Suppressor macrophage treated with lipopolysaccharide for 4 hours (primary cell): ENCODE results near the gene MACROD1.

Source experiments
- DNase-seq: peaks from one replicate; pipeline ENCODE4 v3.0.0-alpha.2; 2020

The MACROD1 gene

DNA sequence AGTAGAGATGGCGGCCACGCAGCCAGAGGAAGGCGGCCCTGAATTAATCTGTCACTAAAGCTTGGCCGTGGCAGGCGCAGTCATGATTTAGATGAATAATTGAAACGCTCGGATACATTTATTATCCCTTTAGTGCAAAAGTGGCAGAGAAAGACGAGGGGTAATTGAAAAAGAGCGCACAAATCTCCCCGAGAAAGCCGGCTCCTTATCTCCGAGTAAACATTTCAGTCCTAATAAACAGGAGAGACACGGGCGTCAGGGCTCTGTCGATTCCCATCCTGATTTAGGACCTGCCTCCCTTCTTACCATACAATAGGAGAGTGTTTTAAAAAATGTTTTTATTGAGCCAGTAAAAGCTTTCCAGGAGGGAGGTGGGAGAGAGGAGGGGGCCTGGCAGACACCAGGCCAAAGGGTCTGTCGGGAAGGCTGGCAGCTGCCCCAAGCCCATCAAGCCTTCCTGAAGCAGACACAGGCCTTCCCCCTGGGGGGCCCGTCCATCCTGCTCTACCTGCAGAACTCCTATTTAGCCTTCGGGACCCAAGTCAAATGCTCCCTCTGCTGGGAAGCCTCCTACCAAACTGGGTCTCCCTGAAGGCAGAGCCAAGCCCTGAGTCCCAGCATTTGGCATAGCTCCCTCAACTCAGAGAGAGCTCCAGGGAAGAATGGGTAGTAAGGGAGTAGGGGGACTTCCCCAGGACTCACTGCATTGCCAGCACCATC is 156.8 kb downstream of the MACROD1 start:
- DNase-seq, result no peak

DNA sequence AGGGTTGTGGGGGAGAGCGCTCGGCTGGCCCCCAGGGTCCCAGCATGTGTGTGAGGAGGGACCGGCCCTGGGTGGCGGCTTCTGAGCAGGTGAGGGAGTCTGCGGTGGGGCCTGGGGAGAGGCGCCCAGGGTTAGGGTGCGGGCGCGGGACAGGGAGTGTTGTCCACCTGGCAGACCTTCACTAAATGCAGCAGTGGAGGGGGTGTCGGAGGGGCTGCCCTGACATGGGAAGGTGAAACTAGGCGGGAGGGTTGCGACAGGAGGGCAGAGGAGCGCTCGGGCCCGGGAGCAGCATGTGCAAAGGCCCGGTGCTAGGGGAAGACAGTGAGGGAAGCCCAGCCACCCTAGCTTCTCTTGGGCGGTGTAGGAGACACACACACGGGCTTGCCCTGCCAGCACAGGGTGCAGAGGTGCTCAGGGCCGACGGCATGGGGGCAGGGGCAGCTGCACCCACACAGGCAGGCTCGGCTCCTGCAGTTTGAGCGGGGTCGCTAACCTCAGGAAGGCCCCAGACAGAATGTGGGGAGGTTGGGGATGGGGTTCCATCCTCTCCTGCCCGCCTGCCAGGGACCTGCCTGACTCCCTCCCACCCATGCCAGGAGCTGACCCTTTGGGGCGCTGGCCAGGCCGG is 157.5 kb downstream of the MACROD1 start:
- no peak for DNase-seq

DNA sequence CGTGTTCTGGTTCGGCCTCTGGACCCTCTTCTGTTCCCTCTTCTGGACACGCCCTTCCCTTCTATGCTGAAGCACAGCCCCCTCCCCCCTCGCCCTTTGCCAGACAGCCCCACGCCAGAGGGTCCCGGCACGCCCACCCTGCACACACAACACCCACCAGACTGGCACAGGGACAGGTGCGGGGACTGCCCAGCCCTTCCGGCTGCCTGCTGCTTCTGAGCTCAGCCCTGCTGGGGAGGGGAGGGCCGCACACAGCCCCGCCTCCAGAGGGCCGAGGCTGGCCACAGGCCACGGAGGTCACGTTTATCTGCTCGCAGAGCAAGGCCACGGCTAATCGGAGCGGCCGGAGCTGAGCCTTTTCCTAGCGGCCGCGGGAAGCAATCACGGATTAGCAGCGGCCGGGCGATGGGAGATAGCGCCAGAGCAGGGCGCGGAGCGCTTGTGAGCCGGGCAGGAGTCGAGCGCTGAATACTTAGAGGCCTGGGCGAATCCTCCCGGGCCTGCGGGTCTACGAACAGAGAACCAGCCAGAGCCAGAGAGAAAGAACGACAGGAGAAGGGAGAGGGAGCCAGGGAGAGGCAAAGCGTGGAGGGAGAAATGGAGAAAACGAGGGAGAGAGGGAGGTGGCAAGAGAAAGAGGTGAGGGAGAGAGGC is 158.2 kb downstream of the MACROD1 start:
- DNase-seq, result peak; percentile 76

DNA sequence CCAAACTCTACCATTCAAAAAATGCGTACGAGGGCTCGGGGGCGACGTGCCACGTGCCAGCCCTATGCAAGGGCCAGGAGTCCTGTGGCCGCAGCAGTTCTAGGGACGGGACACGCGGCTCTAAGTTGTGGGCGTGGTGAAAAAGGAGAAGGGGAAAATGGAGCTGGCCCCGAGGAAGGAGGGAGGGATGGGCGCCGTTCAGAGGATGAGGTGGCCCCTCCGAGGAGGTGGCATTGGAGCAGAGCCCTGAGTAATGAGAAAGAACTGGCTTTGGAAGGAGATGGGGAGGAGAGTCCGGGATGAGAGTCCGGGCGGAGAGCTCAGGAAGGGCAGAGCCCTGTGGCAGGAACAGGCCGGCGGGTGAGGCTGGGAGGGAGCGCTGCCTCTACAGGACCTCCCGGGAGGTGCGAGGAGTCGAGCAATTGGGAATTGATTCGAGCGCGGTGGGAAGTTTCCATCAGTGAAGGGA is 158.7 kb downstream of the MACROD1 start:
- DNase-seq, result peak; percentile 63

DNA sequence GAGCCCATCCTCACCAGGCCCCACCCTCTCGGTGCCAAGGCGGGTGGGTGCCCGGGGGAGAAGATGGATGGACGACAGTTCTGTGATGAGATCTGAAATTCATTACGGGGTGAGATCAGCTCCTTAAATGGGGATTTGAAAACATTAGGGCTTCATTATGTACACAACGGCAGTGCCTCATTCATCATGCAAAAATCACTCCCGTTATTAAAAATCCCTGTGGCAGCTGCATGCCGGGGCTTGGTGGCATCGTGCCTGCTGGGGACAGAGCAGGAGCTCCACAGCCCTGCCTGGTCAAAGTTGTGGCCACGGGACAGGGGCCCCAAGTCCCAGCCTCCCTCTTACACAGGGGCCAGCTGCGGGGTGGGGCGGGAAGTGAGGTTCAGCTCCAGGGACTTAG is 159.5 kb downstream of the MACROD1 start:
- DNase-seq, result no peak

DNA sequence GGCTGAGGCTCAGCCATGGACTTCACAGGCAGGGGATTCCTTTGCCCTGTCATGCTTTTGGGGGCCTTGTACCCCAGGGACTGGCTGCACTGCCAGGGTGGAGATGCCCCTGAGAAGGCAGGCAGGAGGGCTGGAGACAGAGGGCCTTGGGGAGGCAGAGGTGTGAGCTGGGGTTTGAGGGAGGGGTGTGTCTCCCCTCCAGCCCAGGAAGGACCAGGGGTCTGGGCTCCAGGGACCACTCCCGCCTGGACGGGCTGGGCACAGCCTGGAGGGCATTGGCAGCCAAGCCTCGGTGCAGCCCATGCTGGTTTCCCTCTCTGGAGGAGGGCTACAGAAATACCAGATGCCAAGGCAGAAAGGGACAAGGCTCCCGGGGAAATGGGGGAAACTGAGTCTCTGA is 160.2 kb downstream of the MACROD1 start:
- DNase-seq, result no peak

DNA sequence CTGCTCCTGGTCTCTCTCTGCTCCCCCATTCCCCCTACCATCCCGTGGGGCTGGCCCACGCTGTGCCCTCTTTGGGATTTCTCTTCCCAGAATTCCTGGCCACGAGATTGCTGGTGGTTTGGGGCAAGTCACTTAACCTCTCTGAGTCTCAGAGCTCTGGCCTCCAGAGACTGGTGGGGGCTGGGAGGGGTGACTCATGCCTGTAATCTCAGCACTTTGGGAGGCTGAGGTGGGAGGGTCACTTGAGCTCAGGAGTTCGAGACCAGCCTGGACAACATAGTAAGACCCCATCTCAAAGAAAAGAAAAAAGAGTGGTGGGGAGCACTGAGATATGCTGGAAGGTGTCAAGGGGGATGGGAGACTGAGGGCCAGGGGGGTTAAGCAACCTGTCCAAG is 161.3 kb downstream of the MACROD1 start:
- no peak for DNase-seq

DNA sequence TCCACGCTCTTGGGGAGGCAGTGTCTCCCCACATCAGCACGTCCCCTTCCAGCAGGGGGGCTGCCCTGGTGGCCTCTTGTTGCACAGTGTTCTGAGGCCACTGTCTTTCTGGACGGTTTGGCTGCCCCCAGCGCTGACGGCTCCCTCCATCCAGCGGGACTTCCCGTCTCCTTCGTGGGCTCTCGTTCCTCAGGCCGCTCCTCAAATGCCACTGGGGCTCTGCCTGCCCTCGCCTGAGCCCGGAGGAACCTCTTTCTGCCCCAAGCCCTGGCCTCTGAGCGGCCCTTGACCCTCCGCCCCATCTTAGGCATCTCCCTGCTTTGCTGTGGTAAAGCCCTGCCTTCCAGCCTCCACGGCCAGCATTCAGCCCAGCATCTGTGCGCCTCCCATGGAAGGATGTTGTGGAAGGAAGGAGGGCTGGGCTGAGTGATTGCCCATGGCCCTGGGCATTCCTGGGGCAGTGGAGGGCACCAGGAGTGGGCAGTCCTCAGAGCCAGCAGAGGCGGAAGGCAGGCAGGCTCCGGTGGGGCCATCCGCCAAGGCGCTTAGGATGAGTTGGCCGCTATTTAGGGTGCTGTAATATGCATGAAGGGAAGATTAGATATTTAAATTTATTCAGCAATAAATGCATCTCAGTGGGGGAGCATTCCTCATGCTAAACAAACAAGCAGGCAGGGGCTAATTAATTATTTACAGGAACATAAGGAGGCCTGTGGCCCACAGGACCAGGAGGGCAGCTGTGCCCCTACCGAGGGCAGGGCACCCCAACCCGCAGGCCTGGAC is 161.9 kb downstream of the MACROD1 start:
- DNase-seq, result no peak

DNA sequence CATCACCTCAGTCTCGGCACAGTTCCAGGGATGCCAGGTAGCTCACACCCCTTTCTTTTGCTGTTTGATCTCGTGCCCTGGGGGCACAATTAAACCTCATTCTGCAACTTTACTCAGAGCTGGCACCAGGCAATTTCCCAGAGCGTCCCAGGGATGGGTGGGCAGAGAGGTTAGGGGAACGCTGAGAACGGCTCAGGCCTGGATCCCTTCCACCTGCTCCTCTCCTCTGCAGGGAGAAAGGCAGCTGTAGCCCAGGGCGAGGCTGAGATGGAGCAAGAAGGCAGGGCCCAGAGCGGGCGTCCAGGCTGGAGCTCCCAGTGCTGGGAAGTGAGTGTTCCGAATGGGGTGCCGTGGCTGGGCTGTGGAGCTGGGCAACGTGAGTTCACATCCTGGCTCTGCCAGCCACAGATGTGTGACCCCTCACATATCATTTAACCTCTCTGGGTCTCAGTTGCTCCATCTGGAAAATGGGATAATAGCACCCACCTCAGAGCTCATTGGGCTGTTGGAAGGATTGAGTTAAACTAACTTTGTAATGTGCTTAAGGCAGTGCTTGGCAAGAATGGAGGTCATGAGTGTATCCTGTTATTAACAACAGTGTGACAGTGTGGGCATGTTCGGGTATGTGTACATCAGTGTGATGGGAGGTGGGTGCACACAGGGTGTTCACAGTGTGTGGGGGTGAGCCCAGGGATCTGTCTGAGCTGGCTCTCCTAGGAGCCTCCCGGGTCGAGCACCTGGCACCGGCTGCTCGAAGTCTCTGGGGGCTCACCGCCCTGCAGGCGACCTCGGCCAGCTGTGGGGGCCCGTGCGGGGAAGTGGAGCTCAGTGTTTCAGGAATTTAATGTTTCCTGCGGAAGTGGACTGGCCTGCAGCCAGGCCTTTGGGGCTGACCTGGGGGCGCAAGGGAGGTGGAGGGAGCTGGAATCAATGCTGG is 164.2 kb downstream of the MACROD1 start:
- DNase-seq, result peak; percentile 11

DNA sequence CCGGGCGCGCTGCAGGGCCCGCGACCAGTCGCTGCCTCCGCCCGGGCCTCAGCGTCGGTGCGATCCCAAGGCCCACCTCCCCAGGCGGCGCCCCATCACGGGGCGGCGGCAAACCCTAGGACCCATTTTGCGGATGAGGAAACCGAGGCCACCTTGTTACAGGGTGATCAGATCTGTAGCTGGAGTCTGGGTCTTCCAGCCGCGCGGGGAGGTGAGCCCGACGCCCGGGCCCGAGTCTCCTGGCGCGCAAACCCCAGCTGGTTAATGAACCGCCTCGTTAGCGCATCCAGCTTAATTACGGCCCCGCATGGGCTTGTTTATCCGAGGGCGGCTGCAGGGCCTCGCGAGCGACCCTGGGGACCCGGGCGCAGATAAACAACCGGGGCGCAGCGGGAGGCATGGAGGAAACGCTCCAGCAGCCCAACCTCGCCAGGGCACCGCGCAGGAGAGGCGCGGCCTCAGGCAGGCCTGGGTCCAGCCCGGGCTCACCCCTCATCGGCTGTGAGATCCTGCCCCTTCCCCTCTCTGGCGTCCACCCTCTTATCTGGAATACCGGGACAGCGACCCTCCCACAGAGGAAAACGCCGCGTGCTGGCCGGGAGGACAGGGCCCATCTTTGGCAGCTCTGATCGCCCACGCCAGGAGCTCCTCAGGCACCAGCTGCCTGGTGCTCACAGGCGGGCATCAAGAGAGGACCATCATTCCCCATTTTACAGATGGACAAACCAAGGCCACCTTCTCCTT is 165.0 kb downstream of the MACROD1 start:
- no peak for DNase-seq

DNA sequence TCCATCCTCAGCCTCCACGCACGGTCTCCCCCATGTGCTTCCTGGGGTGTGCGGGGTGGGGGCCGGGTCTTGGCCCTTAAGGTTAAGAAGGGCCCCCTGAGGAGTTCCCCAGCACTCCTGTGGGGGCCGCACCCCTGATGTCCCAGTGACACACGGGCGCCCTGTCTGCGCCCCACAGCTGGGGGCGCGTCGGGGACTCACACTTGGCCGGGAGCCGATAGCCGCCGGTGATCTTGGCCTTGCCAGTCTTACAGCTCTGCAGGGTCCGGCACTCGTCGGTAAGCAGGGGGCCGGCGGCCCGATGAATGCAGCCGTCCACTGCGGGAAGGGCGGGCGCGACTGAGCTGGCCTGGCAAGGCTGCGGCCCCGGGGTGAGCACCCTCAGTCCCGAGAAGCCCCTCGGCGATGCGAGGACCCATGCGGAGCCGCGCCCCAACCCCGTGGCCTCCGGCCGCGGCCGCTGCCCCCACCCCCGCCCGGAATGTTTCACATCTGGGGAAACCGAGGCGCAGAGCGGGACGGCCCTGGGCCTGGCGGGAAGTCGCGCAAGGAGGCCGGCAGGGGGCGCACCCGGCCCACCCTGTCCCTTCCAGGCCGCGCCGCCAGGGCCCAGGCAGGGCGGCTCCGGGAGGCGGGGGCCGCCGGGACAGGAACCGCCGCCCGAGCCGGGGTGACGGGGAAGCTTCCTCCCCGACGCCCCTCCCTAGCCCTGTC is 165.7 kb downstream of the MACROD1 start:
- DNase-seq, result peak; percentile 91

DNA sequence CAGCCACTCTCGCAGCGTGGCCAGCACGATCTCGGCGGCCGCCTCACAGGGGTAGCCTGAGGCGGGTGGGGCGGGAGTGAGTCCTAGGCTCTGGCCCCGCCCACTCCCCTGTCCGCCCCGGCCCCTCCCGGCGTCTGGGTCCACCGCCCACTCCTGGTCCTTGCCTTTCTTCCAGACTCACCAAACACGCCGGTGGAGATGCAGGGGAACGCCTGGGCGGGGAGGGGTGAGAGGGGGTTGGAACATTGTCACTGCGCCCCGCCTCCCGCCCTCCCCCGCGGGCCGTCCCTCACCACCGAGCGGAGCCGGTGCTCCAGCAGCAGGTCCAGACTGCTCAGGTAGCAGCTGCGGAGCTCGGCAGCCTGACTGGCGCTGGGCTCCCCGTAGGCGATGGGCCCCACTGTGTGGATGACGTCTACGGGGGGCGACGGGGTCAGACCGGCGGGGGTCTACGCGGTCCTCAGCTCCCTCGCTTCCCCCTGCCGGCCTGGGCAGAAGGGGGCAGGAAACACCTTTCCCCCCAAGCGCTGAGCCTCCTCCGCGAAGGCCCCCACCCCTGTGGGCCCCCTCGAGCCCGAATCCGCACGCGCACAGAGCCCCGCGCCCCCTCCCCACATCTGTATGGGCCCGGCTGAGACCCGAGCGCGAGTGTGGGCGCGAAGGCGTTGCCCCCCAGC is 166.4 kb downstream of the MACROD1 start:
- DNase-seq, result peak; percentile 47

DNA sequence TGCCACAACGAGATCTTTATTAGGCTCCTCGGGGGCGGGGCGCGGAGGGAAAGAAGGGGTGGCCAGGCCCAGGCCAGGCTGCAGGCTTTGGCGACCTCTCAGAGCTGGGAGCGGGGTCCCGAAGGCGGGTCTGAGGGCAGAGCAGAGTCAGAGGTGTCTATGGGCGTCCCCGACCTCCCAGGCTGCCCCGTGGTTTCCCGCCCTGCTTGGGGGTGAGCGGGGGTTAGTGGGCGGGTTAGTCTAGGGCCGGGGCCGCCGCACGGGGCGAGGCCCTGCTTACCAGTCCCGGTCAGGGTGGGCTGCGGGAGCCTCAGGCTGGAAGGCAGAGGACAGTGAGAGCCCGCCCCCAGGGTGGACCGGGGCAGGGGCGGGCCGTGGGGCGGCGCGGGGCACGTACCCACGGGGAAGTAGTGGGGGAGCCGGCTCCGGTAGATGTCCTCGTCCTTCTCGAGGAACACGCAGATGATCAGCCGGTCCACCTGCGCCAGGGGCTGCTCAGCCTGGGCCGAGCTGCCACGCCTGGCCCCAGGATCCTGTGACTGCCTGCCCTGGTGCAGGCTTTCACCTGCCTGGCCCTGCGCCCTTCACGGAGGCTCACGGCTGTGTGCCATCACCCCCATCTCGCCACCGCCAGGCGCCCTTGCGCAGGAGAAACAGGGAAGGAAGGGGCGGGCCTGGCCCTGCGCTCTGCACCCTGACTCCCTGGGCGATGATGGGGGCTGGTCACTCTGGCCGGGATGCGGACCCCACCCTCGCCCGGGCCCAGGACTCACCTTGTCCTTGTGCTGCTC is 167.2 kb downstream of the MACROD1 start:
- no peak for DNase-seq

DNA sequence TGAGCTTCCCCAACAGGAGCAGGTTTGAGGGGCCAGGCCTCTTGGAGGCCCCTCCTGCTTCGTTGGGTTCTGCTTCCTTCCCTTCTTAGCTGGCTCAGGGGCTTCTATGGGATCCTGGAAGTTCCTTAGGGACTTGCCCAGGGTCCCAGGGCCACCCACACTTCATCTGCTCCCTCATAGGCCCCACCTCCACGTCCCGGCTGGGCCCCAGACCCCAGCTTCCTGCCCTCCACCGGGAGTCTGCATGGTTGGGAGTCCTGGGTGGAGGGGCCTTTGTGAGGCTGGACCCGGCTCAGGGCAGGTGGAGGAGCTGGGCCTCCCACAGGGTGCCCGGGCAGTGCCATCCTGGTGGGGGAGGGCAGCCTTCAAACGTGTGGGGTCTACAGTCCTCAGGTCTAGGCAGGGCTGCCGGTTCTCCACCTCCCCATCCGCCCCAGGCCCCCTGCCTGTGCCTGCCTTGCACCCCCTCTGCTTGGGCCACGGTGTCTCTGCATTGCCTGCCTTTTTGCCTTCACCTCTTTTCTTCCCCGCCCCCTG is 168.0 kb downstream of the MACROD1 start:
- no peak for DNase-seq

DNA sequence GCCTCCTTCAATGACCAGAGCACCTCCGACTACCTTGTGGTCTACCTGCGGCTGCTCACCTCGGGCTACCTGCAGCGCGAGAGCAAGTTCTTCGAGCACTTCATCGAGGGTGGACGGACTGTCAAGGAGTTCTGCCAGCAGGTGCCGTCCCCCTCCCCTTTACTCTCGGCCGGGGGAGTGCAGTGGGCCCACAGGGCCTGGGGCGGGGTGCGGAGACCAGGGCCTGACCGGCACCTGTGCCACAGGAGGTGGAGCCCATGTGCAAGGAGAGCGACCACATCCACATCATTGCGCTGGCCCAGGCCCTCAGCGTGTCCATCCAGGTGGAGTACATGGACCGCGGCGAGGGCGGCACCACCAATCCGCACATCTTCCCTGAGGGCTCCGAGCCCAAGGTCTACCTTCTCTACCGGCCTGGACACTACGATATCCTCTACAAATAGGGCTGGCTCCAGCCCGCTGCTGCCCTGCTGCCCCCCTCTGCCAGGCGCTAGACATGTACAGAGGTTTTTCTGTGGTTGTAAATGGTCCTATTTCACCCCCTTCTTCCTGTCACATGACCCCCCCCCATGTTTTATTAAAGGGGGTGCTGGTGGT is 168.7 kb downstream of the MACROD1 start:
- DNase-seq, result no peak

DNA sequence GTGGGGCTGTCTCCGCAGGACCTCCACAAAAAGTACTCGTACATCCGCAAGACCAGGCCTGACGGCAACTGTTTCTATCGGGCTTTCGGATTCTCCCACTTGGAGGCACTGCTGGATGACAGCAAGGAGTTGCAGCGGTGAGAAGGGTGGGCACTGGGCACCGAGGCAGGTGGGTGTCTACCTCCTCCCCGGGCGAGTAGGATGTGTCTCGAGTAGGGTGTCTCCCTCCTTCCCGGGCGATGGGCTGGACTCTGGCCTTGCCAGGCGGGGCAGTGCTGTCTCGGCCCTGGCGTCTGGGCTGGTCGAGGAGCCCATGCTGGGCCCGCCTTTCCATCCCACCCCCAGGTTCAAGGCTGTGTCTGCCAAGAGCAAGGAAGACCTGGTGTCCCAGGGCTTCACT is 169.4 kb downstream of the MACROD1 start:
- no peak for DNase-seq

DNA sequence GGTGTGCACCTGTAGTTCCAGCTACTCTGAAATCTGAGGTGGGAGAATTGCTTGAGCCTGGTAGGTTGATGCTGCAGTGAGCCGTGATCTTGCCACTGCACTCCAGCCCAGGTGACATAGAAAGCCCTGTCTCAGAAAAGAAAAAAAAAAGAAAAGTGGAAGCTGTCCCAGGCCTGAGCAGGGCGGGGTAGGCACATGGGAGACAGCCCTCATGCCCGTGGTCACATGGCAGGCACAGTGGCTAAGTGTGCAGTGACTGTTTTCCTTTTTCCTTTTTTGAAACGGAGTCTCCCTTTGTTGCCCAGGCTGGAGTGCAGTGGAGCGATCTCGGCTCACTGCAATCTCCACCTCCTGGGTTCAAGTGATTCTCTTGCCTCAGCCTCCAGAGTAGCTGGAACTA is 171.9 kb downstream of the MACROD1 start:
- peak; percentile 46 for DNase-seq

DNA sequence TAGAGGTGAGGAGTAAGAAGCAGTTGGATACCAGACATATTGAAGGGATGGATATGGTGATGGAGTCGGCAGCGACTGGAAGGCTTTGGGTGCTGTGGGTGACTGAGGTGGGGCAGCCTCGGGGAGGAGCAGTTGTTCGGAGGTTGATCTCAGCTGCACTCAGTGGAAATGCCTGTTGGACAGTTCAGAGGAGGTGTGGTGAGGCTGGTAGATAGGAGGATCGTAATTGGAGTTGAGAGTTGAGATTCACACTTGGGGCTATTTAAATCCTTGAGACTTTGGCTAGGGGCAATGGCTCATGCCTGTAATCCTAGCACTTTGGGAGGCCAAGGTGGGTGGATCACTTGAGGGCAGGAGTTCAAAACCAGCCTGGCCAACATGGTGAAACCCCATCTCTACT is 172.8 kb downstream of the MACROD1 start:
- DNase-seq, result no peak

DNA sequence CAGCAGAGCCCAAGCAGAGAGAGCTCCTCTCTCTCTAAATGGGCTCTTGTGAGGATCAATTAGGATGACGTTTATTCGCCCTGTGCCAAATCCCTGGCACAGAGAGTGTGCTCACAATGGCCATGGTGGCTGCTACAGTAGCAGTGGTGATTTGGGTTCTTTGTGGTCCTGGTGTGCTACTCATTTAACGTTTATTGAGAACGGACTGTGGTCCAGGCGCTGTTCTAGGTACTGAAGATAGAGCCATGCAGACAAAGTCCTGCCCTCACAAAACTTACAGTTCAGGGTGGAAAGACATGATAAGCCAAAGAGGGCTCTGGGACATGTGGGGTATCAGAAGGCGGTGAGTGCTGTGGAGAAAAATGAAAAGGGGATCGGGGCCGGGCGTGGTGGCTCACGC is 174.4 kb downstream of the MACROD1 start:
- no peak for DNase-seq
